Keratinocyte (primary cell): ENCODE results near the gene ABLIM1. TPM values are rescaled to one million over a fixed set of nuclear protein-coding genes. Genes with fewer than 3 reads are reported as not detected.
A peak's percentile ranks its signal among the peaks of the same experiment; 100 is the strongest.

ENCODE experiments used
- DNase-seq: peaks from one replicate; pipeline ENCODE4 v3.0.0-alpha.2; 2011; ENCODE audit warnings: low read depth, missing footprints, low spot score
- FAIRE-seq: peaks from 2 replicates; lab custom pipeline; 2011; peaks lifted over from hg19 to GRCh38; lab: Jason Lieb, UNC
- H2AFZ ChIP-seq: 2 replicates; pipeline ENCODE4 v1.6.0; 2012; ENCODE audit warnings: low read length, control low read depth, inconsistent platforms; ENCODE audit not compliant: control insufficient read depth
- H3K27ac ChIP-seq: 2 replicates; pipeline ENCODE4 v1.5.1; 2011; ENCODE audit warnings: low read length; ENCODE audit not compliant: control insufficient read depth, insufficient read depth
- H3K27me3 ChIP-seq: 3 replicates; pipeline ENCODE4 v1.6.0; 2011; ENCODE audit warnings: low read length; ENCODE audit not compliant: control insufficient read depth, insufficient read depth; ENCODE audit errors: extremely low read depth
- H3K36me3 ChIP-seq, 2 experiments: 2 replicates in 1 of 2; 3 replicates in 1 of 2; pipeline ENCODE4 v1.5.1; 2011; ENCODE audit warnings: low read length in 2 of 2, mild to moderate bottlenecking in 1 of 2; ENCODE audit not compliant: control insufficient read depth in 2 of 2, insufficient read depth in 2 of 2; ENCODE audit errors: extremely low read depth in 1 of 2
- H3K4me1 ChIP-seq: 3 replicates; pipeline ENCODE4 v1.5.1; 2011; ENCODE audit warnings: low read length; ENCODE audit not compliant: control insufficient read depth, insufficient read depth; ENCODE audit errors: extremely low read depth
- H3K4me2 ChIP-seq: 3 replicates; pipeline ENCODE4 v1.6.0; 2011; ENCODE audit warnings: low read depth, low read length; ENCODE audit not compliant: control insufficient read depth, insufficient read depth; ENCODE audit errors: extremely low read depth
- H3K4me3 ChIP-seq, 3 experiments: fragments of 200-600 bp in 1 of 3; sonication (generic) in 1 of 3; 2 replicates in 2 of 3; 3 replicates in 1 of 3; pipeline ENCODE4 v1.5.1; 2011 to 2016; ENCODE audit warnings: low read length in 3 of 3, mild to moderate bottlenecking in 3 of 3, control low read depth in 2 of 3, inconsistent platforms in 1 of 3, low read depth in 1 of 3, mixed read lengths in 1 of 3, mixed run types in 1 of 3, moderate library complexity in 1 of 3; ENCODE audit not compliant: control insufficient read depth in 2 of 3, insufficient read depth in 2 of 3; ENCODE audit errors: extremely low read depth in 1 of 3
- H3K79me2 ChIP-seq: 2 replicates; pipeline ENCODE4 v1.6.0; 2012; ENCODE audit warnings: low read length; ENCODE audit not compliant: control insufficient read depth, insufficient read depth
- H3K9ac ChIP-seq: 3 replicates; pipeline ENCODE4 v1.6.0; 2011; ENCODE audit warnings: low read length; ENCODE audit not compliant: control insufficient read depth, insufficient read depth; ENCODE audit errors: extremely low read depth
- H3K9me1 ChIP-seq: 3 replicates; pipeline ENCODE4 v1.6.0; 2011; ENCODE audit warnings: low read length; ENCODE audit not compliant: control insufficient read depth, insufficient read depth; ENCODE audit errors: extremely low read depth
- H3K9me3 ChIP-seq: 2 replicates; pipeline ENCODE4 v1.5.1; 2012; ENCODE audit warnings: low read depth, low read length; ENCODE audit not compliant: control insufficient read depth
- H4K20me1 ChIP-seq: 3 replicates; pipeline ENCODE4 v1.6.0; 2011; ENCODE audit warnings: low read length; ENCODE audit not compliant: control insufficient read depth, insufficient read depth; ENCODE audit errors: extremely low read depth
- EZH2 ChIP-seq: IDR thresholded peaks from one replicate; pipeline ENCODE4 v1.6.1; 2012; ENCODE audit warnings: inconsistent platforms, mild to moderate bottlenecking, low read length, moderate library complexity
- dilution Hi-C: fragments of 300-500 bp; cut with MboI; formaldehyde crosslinking; loops from one replicate; pipeline ENCODE4 v1.7.0; 2020; ENCODE audit warnings: low sequenced_read_pairs; ENCODE audit not compliant: extremely low pct_ligation_motif_present
- polyA plus RNA-seq, 5 experiments: library from polyadenylated mRNA; depleted of rRNA in 3 of 5; stranded (reverse) in 3 of 5; stranded (forward) in 1 of 5; unstranded in 1 of 5; fragments of >200 nt; gene quantifications; 1 replicate in 1 of 5; 2 replicates in 3 of 5; 3 replicates in 1 of 5; pipeline versions ENCODE4 v1.2.1 to v1.2.3, GENCODE V29; 2011 to 2012; ENCODE audit warnings: missing spikeins in 2 of 5, low read depth in 1 of 5, low replicate concordance in 1 of 5
- TF ChIP-seq, protein P1 (sequence below), 3 experiments: IDR thresholded peaks in 1 of 3; conservative IDR thresholded peaks in 1 of 3; optimal IDR thresholded peaks in 1 of 3; 2 replicates in 2 of 3; 3 replicates in 1 of 3; pipeline versions ENCODE3 to v1.5.1; 2011; ENCODE audit warnings: low read length in 3 of 3, mild to moderate bottlenecking in 3 of 3, moderate library complexity in 2 of 3, control low read depth in 1 of 3, inconsistent platforms in 1 of 3; ENCODE audit not compliant: insufficient read depth in 2 of 3; ENCODE audit errors: extremely low read depth in 1 of 3

Gene ABLIM1
- polyA plus RNA-seq, 1 donor (not counting 4 experiments of a cell fraction or from before 2014, with no cell fraction given) = 55.2 TPM

GRCh38 chr10:114543456-114543855 is 114.6 kb downstream of the ABLIM1 start:
- H2AFZ ChIP-seq = no peak overlapping the region
- no peak overlapping the region for H3K4me3 ChIP-seq
- no peaks in the 10 kb centered on the region for H3K79me2 ChIP-seq
- no peaks in the 10 kb centered on the region for H3K27me3 ChIP-seq
- H3K4me2 ChIP-seq = no peak overlapping the region
- FAIRE-seq (peak; percentile 68), DNase-seq (no peak)
- dilution Hi-C loops = no loop called here
- no peaks in the 10 kb centered on the region for H4K20me1 ChIP-seq
- no peak overlapping the region for H3K27ac ChIP-seq
- no peaks in the 10 kb centered on the region for H3K9me3 ChIP-seq
- H3K36me3 ChIP-seq = peaks cover 0 to 2% of the 10 kb centered on the region in 2 experiments
- H3K9ac ChIP-seq = no peak overlapping the region
- no peaks in the 10 kb centered on the region for H3K9me1 ChIP-seq
- peaks cover 34% of the 10 kb centered on the region for H3K4me1 ChIP-seq
- TF ChIP-seq EZH2 = no peak
- TF ChIP-seq, protein P1, sequence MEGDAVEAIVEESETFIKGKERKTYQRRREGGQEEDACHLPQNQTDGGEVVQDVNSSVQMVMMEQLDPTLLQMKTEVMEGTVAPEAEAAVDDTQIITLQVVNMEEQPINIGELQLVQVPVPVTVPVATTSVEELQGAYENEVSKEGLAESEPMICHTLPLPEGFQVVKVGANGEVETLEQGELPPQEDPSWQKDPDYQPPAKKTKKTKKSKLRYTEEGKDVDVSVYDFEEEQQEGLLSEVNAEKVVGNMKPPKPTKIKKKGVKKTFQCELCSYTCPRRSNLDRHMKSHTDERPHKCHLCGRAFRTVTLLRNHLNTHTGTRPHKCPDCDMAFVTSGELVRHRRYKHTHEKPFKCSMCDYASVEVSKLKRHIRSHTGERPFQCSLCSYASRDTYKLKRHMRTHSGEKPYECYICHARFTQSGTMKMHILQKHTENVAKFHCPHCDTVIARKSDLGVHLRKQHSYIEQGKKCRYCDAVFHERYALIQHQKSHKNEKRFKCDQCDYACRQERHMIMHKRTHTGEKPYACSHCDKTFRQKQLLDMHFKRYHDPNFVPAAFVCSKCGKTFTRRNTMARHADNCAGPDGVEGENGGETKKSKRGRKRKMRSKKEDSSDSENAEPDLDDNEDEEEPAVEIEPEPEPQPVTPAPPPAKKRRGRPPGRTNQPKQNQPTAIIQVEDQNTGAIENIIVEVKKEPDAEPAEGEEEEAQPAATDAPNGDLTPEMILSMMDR (optimal IDR thresholded peaks at IDR 0.05 in 1 of 3, IDR thresholded peaks at IDR 0.05 in 1 of 3, conservative IDR thresholded peaks at IDR 0.05 in 1 of 3; ENCODE audit: extremely low read depth in 1 of 3, insufficient read depth in 2 of 3, low read length in 3 of 3) = no peak

GRCh38 chr10:114542373-114542772 is 115.7 kb downstream of the ABLIM1 start:
- H3K79me2 ChIP-seq = no peaks in the 10 kb centered on the region
- H3K4me2 ChIP-seq = no peak overlapping the region
- FAIRE-seq (no peak), DNase-seq (no peak)
- no peak overlapping the region for H3K27ac ChIP-seq
- H4K20me1 ChIP-seq = no peaks in the 10 kb centered on the region
- peaks cover 36% of the 10 kb centered on the region for H3K4me1 ChIP-seq
- no peaks in the 10 kb centered on the region for H3K9me3 ChIP-seq
- no peaks in the 10 kb centered on the region for H3K9me1 ChIP-seq
- dilution Hi-C loops = no loop called here
- no peak for TF ChIP-seq EZH2
- TF ChIP-seq, protein P1 (optimal IDR thresholded peaks at IDR 0.05 in 1 of 3, IDR thresholded peaks at IDR 0.05 in 1 of 3, conservative IDR thresholded peaks at IDR 0.05 in 1 of 3; ENCODE audit: extremely low read depth in 1 of 3, insufficient read depth in 2 of 3, low read length in 3 of 3) = no peak
- H3K4me3 ChIP-seq = no peak overlapping the region
- H2AFZ ChIP-seq = no peak overlapping the region
- H3K27me3 ChIP-seq = no peaks in the 10 kb centered on the region
- H3K9ac ChIP-seq = no peak overlapping the region
- H3K36me3 ChIP-seq = peaks cover 0 to 2% of the 10 kb centered on the region in 2 experiments
